Fibroblast of pulmonary artery (primary cell): ENCODE results near the gene CAMK2B.

Source experiments
- DNase-seq: peaks from one replicate; pipeline ENCODE4 v3.0.0-alpha.2; 2010; ENCODE audit warnings: low read depth
- H3K4me3 ChIP-seq: replicated peaks from 2 replicates; pipeline ENCODE4 v1.5.1; 2011; ENCODE audit warnings: low read depth, mild to moderate bottlenecking, control low read depth, low read length, moderate library complexity
- TF ChIP-seq, protein P1 (sequence below): IDR thresholded peaks from 2 replicates; pipeline ENCODE4 v1.5.1; 2011; ENCODE audit warnings: mild to moderate bottlenecking, control low read depth, low read length, inconsistent platforms; ENCODE audit errors: missing control alignments

CAMK2B gene

DNA sequence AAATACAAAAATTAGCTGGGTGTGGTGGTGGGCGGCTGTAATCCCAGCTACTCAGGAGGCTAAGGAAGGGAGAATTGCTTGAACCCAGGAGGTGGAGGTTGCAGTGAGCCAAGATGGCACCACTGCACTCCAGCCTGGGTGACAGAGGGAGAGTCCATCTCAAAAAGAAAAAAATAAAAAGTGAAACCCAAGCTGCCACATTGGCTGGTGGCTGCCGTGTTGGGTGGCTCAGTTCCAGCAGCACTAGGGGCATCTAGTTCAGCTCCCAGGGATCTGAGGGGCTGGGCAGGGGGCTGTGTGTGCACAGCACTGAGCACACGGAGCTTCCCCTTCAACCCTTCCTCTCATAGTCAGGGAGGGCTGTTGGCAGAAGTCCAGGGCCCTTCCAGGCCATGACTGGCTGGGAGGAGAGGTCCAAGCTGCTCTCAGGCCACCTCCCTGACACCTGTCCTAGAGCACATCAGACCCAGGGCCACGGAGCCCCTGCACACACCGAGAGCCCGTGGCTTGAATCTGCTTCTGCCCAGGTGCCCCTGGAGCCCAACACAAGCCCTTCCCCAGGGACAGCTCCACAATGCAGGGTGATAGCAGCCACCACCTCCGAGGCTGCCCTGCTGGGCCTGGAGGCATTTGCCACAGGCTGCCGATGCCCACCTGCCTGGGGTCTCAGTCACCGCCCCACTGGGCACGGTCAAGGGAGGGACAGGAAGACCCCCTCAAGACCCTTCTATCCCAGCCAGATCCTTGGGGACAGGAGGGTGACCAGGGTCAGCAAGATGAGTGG, 77.3 kb downstream of the CAMK2B start:
- H3K4me3 ChIP-seq = no peak overlapping the region
- TF ChIP-seq, protein P1, sequence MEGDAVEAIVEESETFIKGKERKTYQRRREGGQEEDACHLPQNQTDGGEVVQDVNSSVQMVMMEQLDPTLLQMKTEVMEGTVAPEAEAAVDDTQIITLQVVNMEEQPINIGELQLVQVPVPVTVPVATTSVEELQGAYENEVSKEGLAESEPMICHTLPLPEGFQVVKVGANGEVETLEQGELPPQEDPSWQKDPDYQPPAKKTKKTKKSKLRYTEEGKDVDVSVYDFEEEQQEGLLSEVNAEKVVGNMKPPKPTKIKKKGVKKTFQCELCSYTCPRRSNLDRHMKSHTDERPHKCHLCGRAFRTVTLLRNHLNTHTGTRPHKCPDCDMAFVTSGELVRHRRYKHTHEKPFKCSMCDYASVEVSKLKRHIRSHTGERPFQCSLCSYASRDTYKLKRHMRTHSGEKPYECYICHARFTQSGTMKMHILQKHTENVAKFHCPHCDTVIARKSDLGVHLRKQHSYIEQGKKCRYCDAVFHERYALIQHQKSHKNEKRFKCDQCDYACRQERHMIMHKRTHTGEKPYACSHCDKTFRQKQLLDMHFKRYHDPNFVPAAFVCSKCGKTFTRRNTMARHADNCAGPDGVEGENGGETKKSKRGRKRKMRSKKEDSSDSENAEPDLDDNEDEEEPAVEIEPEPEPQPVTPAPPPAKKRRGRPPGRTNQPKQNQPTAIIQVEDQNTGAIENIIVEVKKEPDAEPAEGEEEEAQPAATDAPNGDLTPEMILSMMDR = no peak
- no peak for DNase-seq

DNA sequence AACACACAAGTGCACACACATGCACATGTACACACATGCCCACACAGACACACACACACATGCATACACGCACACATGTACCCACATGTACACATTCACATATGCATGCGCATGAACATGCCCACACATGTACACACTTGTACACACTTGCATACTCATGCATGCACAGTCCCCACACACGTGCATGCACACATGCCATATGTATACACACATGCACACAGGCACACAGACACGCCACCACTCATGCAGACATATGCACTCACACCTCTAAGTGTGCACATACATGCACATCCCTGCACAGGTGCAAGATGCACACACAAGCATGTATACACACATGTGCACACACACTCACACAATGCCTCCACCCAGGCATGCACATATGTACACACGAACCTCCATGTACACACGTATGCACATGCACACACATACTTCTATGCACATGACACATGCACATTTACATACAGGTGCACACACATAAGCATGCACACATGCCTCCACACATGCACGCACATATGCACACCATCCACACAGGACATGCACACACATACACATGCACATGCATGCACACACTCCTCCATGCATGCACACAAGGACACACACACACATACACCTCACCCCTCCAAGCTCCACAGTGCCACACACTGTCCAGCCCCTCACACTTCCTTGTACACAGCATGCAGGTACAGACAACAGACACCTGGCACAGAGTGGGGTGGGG, 78.8 kb downstream of the CAMK2B start:
- H3K4me3 ChIP-seq = no peak overlapping the region
- DNase-seq = no peak
- TF ChIP-seq, protein P1 = no peak

GRCh38 chr7:44244282-44244681, 81.1 kb downstream of the CAMK2B start:
- TF ChIP-seq, protein P1 = peak; percentile 51
- peak; percentile 18 for DNase-seq
- H3K4me3 ChIP-seq = no peak overlapping the region

GRCh38 chr7:44242091-44242490, 83.3 kb downstream of the CAMK2B start:
- TF ChIP-seq, protein P1 = no peak
- H3K4me3 ChIP-seq = no peak overlapping the region
- DNase-seq = no peak

DNA sequence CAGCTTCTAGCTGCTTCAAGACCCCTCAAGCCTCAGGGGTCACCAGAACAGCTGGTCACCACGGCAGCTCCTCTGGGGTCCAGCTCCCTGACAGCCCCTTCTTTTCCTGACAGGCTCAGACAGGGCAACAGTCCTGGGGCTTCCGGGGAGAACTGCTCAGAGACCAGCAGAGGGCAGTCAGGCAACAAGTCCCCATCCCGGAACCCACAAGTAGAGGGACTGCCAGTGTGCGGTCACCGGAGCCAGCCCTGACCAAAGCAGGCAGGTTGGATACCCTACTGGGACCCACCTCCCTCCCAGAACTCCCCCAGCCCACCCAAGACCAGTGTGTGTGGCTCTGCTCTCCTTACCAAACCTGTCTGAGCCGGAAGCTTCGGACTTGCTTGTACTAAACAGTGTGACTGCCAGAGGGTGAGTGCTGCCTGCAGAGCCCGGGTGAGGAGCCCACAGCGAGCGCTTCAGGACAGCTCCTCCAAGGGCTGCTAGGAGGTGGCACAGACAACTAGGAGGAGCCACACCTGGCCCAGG, 84.3 kb downstream of the CAMK2B start:
- TF ChIP-seq, protein P1 = peak; percentile 88
- DNase-seq = peak; percentile 88
- no peak overlapping the region for H3K4me3 ChIP-seq

DNA sequence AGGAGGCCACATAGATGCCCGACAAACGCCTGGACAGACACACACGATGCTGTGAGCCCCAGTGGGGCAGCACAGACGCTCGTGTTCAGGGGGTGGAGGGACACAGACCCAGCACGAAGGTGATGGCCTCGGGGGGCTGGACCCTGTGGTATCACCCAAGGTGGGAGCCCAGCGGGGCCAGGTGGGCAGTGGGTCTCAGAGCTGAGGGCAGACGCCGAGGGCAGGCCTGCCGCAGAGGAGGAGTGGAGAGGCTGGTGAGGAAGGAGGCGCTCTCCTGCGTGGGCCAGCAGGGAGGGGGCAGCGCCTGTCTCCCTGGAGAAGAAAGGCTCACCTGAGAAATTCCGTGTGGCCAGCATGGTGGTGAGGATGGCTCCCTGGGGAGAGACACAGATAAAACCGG, 85.0 kb downstream of the CAMK2B start:
- DNase-seq = no peak
- TF ChIP-seq, protein P1 = no peak
- H3K4me3 ChIP-seq = no peak overlapping the region
